Measurements from ENCODE around the gene DTWD2.

DNA sequence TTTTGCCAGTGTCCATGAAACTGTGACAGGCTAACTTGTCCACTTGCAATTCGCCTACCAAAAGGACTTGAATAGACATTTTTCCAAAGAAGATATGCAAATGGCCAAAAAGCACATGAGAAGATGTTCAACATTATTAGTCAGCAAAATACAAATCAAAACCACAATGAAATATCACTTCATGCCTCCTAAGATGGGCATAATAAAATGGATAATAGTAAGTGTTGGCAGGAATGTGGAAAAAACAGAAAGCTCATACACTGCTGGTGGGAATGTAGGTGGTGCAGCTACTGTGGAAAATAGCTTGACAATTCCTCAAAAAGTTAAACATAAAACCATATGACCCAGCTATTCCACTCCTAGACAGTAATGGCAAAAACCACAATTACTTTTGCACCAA is 7.9 kb downstream of the DTWD2 start:
- TF ChIP-seq CTCF (IDR thresholded peaks at IDR 0.05) (no peak), POLR2A (IDR thresholded peaks at IDR 0.05) (no peak)

Data from right lobe of liver (tissue), 4 donors.